Superior temporal gyrus (tissue), 1 donor: ENCODE measurements around the gene BAG2.

Source experiments
- DNase-seq: peaks from one replicate; pipeline ENCODE4 v3.0.0-alpha.2; 2016; ENCODE audit errors: extremely low spot score

BAG2 gene

DNA sequence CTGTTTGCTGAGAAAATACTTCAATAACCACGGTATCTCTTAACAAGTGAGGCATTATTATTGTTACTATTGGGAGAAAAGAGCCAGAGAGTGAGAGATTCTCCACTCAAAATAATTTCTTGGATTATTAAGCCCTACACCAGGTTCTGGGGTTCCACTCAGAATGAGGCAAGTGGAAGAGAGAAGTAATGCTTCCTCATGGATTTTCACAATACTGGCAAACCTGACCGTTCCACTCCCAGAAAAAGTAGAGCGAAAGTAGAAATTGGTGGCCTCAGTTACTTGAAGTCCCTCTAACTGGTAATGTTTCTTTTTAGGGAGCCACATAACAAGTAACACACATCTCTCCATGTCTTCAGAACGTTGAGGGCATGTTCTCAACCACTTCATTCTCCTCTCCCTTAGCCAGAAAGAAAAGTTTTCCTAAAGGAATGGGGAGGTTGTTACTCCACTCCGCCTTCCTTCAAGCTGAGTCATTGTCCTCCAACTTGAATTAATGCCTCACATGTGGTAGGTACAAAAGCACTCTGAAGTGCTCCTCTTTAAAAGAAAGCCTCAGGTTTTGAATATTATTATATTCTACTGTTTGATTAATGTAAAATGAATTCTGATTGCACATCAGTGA lies 1.9 kb downstream of the BAG2 start:
- DNase-seq = peak; percentile 35

DNA sequence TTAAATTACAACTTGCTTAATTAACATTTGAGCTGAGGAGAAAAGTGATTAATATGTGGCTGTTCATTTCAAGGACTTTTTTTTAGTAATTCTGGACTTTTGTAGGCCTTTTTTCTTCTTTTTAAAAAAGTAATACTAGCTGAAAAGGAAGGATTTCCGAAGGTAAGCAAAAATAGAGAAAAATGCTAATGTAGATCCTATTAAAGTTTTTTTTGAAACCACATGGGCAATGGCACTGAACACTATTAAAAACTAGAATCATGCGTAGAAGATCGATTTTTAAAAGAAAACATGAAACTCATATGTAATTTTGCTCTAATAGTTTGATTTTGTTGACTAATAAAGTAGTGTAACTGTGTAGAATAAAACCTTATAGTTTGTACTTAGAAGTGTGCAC lies 2.4 kb downstream of the BAG2 start:
- no peak for DNase-seq

DNA sequence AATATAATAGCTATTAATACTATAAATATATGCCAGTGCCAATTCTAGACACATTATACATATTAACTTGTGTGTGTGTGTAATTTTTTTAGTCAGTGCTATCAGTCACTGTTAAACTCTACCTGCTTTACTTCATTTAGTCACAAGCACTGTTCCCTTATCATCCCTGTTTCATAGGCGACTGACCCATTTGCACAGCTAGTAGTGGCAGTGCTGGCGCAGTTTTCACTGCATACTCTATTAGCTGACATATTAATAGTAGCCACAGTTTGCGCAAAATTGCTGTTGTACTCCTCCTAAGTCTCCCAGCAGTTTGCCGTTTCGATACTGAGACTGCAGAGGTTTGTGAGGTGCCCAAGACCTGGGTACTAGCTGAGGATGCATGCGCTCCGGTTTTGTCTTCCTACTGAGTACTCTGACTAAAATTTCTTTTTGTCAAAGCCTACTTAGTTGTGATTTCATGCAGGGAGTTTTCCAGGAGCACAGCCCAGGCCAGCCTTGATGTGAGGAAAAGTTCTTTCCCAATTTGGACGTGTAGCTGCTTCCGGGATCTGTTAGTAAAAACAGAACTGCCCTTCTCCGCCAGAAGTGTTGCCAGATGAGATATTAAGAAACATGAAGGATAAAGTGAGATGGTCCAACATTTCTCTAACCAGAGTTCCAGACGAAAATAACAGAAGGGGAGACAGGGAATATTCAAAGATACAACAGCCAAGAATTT lies 5.6 kb downstream of the BAG2 start:
- no peak for DNase-seq

DNA sequence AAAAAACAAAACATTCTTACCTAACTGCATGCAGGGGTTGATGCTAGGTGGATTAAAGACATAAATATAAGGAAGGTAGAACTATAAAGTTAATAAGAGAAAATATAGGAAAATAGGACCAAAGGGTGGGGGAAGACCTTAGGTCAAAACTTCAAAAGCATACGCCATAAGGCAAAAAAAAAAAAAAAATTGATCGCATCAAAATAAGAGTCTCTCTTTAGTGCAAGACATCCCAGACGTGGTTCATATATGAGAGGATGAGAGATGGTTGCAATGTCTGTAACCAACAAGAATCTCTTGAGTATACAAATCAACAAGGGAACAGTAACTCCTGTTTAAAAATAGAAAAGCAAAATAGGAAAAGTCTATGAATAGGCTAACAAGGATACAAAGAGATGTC lies 8.5 kb downstream of the BAG2 start:
- no peak for DNase-seq

DNA sequence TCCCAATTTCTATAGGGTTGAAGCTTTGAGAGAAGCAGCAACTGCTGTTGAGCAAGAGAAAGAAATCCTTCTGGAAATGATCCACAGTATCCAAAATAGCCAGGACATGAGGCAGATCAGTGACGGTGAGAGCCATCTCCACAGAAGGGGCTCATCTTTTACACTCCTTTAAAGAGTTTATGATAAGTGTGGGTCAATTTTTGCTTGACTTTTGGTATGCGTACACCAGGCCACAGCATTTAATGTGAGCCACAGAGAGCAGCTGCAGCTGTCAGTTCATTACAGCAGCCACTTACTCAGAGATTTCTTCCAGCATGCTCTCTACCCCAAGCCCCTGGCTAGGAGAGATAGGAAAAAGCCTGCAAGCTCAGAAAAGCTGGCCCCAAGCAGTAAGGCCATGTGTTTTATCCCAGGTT lies 9.9 kb downstream of the BAG2 start:
- DNase-seq = no peak

DNA sequence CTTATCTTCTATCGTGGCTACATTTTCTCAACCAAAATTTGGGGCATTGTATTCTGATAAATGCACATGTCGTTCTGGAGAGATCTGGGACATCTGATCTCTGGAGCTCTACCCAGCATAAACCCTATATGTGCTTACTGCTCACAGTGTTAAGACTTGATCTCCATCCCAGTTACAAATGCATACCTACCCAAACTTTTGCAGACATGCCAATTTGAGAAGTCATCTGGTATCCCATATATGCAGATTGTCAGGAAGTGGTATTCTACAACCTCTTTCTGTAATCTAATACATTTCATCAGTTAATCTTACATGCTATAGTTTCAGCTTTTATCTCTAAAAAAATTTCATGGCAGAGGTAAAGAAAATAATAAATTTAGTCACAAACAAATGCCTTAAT lies 11.2 kb downstream of the BAG2 start:
- DNase-seq = no peak

DNA sequence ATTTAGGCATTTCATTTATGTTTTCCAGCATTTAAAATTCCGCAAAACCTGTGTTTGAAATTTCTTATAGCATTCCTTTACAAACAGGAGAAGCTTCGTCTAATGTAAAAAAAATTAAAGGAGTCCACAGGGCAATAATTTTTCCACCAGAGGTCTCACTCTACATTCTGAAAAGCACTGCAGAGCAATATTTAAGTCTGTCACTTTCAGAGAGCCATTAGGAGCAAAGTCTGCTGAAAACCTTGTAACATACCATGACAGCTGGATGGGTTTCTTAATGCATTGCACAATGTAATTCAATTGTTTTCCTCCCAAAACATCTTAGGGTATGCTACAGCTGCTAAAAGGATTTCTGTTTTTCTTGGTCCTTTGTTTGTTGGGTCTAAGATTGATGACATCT lies 18.0 kb downstream of the BAG2 start:
- DNase-seq = no peak

DNA sequence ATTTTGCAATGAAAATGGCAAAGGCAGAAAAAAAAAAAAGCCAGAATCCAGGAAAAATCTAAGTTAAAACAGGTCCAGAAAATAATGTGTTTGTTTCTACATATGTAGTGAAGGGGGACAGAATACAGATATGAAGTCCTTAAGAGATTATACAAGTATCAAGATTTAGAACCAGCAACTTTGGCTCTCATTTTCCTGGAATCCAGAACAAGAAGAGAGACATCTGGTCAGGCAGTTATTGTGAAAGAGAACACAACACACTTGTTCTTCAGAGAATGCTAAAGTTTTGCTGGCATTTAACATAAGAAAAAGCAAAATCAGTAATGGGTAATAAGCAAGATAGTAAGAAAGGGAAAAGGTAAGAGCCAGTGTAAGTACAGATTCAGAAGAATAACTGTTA lies 21.1 kb downstream of the BAG2 start:
- no peak for DNase-seq

DNA sequence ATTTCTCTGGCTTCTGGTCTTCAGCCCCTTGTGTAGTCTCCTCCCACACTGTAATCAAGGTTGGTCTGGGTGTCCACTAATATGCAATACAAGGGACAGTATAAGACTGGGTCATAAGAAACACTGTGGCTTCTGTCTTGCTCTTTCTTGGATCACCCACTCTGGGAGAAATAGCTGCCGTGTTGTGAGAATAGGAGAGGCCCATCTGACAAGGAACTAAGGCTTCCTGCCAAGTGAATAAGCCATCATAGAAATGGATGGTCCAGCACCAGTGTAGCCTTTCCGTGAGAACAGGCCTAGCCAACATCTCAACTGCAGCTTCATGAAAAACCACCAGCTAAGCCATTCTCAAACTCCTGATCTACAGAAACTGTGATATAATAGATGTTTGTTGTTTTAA lies 23.3 kb downstream of the BAG2 start:
- DNase-seq = no peak

DNA sequence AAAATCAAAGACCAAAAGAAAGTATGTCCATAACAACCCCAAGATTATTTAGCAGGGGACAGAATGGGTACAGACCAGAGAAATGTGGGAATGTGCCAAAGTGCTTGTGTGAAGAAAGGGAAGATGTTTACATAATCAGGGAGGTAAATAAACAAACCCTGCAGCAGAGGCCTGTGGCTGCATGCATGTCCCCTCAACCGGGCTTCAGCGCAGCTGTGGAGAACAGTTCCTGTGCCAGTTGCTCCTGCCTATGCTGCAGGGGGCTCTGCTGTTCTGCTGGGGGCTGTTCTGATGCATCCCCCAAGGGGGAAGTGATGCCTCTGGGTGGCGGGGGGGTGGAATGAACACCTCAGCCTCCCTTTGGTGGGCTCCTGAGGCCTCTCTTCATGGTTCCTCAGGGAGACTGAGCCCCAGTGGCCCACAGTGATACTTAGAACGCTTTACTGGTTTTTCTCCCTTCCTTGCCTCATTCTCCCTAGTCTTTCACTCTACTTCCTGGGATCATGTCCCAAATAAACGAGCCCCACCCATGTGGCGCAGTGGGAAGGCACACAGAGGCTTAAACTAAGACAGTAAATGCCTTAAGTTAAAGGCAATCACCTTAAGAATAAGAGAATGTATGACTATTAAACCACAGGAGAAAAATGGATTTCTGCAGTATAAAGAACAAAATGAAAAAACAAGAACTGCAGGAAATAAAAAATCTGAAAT lies 27.0 kb downstream of the BAG2 start:
- DNase-seq = no peak

DNA sequence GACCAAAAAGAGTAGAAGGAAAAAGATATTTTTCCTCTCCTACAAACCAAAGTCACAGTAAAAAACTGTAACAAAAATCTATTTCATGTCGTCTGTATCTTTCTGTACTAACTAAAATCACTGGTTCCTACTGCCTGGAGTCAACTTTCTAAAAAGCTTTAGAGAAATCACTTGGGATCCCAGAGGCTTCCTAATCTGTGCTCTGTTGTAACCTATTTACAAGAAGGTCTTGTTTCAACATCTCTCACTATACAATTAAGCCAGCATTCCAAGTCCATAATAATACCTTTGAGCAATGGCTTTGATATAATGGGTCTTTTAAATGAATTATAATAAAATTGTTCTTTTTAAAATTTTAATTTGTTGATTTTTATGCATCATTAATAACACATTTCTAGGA lies 29.6 kb downstream of the BAG2 start:
- no peak for DNase-seq

DNA sequence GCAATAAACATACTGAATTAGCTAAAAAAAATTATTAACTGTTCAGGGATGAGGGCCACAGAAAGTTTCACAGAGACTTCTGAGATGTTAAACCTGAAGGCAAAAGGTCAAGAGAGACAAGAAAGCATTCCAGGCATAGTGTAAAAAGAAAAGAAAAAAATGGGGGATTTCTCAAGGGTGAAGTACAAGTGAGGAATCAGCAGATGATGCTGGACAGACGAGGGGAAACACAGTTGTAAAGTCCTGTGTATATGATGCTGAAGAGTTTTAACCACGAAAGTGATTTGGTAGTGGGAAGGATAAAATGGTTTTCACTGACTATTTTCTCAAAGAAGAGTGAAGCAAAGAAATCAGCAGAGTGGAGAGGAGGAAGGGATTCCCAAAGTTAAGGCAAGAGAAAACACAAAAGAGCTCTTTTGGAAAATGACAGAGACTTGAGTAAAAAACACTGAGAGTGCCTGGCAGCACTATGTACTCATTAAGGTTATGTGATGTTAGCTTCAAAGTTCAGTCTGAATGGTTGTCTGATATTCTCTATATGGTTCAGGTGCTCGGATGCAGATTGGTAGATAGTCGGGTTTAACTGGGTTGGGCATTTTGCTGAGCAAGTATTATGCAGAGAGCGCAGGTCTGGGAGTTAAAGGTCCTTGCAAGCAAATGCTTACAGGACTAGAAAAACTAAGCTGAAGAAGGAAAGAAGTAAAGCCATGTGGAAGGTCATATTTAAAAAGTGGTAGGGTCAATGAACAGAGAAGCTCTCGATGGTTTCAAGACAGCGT lies 33.6 kb downstream of the BAG2 start:
- DNase-seq = no peak

DNA sequence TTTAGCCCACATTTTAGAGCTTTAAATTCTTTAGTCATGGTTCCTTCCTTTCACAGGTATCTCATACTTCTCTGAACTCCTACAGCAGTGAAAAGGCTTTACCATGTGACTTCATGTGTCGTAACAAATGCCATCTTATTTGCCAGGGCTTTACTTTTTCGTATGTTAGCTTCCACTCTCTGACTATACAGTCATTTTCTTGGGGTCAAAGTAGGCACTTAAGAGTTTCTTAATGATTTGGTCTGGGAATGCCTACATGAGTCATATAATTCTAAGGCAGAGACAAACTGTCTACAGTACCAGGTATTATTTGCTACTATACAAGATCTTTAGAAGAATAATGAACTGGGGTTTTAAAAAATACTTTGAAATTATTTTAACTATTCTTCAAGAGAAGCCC lies 35.0 kb downstream of the BAG2 start:
- DNase-seq = no peak

DNA sequence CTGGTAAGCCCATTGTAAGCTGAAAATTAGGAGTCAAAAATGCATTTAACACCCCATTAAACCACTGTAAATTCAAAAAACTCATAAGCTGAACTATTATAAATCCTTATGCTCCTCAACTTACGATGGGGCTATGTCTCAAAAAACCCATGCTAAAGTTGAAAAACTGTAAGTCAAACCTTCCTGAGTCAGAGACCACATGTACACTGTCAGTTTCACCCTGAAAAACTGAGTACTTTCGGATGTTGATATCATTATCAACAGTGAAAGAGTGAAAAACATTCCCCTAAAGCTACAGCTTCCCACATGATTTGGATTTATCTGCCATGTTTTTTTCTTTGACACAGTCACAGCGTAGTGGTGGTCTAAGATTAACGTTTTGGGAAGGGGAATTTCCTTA lies 35.7 kb downstream of the BAG2 start:
- no peak for DNase-seq

DNA sequence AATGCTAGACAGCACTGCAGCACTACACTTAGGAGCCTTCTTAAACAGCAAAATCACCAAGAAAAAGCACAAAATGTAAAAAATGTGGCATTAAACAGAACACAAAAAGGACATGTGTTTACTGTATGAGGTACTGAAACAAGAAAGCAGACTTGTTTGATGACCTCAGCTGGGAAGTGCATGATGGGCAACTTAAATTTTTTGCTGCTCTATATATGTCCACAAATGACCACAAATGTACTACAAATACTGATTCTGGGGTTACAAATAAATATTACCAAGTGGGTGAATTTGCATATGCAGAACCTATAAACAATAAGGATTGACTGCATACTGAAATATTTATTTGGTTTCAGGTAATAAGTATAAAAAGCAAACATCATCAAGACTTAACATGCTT lies 36.9 kb downstream of the BAG2 start:
- DNase-seq = no peak

DNA sequence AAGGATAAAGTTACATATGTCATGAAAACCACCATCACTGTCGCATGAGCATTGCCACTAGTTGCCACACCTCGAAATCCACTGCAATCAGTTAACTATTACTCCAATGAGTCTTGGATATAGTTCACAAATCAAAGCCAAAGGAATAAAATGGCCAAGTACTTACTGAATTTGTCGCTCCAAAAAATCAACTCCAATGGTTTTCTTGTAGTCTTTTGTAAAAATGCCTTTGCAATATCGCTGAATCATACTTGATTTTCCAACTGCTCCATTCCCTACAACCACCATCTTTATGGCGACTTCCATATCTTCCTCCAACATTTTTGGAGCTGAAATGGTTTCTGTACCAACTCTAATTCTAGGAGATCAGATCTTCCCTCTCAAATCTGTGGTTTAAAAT lies 37.9 kb downstream of the BAG2 start:
- no peak for DNase-seq

DNA sequence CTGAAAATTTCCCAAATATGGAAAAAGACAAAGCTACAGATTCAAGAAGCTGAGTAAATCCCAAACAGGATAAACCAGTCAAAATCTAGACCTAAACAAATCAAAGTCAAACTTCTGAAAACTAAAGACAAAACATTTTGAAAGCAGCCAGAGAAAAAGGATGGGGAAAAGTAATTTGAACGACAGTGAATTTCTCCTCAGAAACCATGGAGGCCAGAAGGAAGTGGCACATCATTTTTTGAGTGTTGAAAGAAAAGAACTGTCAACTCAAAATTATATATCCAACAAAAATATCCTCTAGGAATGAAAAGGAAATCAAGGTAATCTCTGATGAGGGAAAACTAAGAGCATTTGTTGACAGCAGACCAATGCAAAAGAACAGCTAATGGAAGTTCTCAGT lies 43.1 kb downstream of the BAG2 start:
- DNase-seq = no peak

DNA sequence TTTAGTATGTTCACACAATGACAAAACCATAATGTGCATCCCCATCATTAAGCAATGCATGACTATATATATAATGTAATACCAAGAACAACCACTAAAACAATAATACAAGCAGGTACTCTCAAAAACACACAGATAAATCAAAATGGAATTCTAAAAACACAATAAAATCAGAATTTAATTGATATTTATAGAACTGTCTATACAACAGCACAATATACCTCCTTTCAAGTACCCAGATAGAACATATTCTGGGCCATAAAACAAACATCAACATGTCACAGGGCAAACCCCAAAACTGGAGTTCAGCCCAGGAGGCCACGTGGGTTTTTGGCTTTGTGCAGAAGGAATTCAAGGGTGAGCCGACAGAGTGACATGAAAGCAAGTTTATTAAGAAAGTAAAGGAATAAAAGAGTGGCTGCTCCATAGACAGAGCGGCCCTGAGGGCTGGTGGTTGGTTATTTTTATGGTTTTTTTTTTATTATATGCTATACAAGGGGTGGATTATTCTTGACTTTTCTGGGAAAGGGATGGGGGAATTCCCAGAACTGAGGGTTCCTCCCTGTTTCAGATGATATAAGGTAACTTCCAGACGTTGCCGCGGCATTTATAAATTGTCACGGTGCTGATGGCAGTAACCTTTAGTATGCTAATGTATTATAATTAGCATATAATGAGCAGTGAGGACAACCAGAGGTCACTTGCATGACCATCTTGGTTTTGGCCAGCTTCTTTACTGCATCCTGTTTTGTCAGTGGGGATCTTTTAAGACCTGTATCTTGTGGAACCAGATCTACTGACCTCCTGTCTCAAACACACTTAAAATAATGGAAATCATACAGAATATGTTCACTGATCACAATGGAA lies 44.3 kb downstream of the BAG2 start:
- no peak for DNase-seq

DNA sequence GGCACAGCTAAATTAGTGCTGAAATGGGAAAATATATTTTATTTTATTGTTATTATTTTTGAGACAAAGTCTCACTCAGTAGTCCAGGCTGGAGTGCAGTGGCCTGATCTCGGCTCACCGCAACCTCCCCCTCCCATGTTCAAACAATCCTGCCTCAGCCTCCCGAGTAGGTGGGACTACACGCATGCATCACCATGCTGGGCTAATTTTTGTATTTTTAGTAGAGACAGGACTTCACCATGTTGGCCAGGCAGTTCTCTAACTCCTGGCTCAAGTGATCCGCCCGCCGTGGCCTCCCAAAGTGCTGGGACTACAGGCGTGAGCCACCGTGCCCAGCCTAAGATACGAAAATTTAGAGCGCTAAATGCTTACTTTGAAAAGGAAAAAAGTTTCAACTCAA lies 45.1 kb downstream of the BAG2 start:
- no peak for DNase-seq

DNA sequence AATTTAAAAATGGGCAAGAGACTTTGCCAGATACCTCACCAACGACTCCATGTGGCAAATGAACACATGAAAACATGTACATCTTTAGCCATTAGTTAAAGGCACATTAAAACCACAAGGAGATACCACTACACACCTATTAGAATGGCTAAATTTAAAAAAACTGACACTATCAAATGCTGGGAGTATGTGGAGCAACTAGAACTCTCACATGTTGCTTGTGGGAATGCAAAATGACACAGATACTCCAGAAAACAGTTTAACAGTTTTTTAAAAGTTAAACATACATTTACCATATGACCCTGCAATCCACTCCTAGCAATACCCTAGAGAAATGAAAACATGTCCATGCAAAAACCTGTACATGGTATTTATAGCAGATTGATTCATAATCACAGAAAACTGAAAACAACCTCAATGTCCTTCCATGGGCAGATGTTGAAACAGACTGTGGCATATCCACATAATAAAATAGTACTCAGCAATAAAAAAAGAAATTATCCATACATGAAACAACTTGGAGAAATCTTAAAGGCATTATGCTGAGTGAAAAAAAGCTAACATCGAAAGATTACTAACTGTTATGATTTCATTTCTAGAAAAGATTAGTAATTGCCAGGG lies 48.1 kb downstream of the BAG2 start:
- DNase-seq = no peak
